GM12892 (cell line): Measurements from ENCODE around the gene JPH3.

Experiments used
- POLR2A ChIP-seq: IDR thresholded peaks from 2 replicates; pipeline ENCODE4 v1.6.1; 2011; ENCODE audit warnings: low read depth, low read length, control low read depth
- POLR2AphosphoS5 ChIP-seq: IDR thresholded peaks from 2 replicates; pipeline ENCODE4 v1.6.1; 2011; ENCODE audit warnings: low read depth, low read length, control low read depth

GRCh38 chr16:87593710-87594258 lies 8.5 kb upstream of the JPH3 start:
- TF ChIP-seq POLR2A (no peak), POLR2AphosphoS5 (no peak)
